HG03469 (cell line): Measurements from ENCODE around the gene ADAMTSL3.

Experiments
- ATAC-seq: cut with Tn5 transposase; IDR thresholded peaks from one replicate; pipeline ENCODE4 v1.9.1; 2021; ENCODE audit warnings: mild to moderate bottlenecking, moderate library complexity, moderate number of reproducible peaks; ENCODE audit not compliant: unreplicated experiment

Gene ADAMTSL3

GRCh38 chr15:83653639-83654378 lies at the start of gene ADAMTSL3:
Gene ADAMTSL3, plus strand, starts transcription at chr15:83654123. Its CDS starts 1,639 bp downstream, at chr15:83655762.
- ATAC-seq = no peak

DNA sequence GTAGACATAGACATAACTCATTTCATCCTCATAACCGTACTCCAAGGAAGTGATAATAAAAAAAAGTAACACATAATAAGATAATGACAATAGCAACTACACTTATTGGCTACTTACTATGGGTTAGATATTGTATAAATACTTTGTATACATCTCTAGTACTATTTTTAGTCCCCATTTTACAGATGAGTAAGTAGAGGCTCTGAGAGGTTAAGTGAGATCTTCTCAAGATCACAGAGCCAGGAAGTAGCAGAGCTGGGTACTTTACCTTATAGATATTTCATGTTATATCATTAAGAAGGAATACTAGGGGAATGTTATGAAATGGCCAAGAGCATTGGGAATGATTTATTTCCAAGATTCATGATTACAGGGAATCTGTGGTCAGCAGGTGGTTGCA lies 49.4 kb upstream of the ADAMTSL3 start:
- no peak for ATAC-seq

GRCh38 chr15:83605111-83605945 lies 48.6 kb upstream of the ADAMTSL3 start:
- ATAC-seq = no peak

GRCh38 chr15:83610132-83610531 lies 43.8 kb upstream of the ADAMTSL3 start:
- ATAC-seq = no peak

DNA sequence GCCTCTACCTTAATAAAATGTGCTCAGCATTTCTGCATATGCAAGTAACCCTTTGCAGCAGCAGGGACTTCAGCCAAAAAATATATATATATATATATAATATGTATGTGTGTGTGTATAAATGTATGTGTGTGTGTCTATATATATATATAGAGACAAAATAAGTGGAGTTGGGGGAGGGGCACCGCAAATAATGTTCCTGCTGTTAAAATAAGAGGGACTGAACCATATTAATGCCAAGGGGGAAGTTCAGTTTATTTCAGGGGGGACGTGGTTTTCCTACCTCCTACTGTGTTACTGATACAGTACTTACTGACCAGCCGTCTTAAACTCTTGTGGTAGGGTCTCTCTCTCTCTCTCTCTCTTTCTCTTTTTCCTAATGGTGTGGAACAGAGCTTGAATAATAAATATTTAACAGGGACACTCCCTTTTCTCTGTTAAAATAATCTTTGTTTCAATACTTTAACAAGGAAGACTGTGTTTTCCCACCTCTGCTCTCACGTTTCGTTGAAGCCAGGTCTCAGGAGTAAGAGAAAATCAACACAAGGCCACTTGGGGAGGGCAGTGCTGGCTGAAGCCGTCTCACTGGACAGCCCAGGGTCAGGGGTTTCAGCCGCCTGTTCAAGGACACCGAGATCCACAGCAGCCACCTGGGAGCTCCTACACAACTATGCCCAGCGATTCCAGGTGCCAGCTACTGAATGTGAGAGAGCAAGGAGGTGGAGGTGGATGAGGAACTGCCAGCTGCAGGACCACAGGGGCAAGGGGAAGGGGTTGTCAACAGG lies 42.8 kb upstream of the ADAMTSL3 start:
- ATAC-seq = no peak

DNA sequence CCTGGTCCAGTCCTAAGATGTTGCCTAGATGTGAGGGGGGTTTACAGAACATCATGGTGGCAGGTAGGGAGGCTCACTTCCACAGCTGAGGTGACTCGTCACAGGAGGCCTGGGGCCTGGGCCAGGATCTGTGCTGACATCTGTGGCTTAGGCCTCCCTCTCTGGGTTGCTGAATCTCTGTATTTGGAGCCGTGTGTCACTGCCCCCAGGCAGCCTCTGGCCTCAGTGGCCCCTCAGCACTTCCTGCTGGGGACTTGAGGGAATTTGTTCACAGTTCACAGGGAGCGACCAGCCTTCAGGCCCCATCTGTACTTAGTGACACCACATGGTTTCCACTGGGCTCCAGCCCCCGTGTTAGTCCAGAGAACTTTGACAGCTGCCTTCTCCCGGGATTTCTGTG lies 41.7 kb upstream of the ADAMTSL3 start:
- no peak for ATAC-seq

DNA sequence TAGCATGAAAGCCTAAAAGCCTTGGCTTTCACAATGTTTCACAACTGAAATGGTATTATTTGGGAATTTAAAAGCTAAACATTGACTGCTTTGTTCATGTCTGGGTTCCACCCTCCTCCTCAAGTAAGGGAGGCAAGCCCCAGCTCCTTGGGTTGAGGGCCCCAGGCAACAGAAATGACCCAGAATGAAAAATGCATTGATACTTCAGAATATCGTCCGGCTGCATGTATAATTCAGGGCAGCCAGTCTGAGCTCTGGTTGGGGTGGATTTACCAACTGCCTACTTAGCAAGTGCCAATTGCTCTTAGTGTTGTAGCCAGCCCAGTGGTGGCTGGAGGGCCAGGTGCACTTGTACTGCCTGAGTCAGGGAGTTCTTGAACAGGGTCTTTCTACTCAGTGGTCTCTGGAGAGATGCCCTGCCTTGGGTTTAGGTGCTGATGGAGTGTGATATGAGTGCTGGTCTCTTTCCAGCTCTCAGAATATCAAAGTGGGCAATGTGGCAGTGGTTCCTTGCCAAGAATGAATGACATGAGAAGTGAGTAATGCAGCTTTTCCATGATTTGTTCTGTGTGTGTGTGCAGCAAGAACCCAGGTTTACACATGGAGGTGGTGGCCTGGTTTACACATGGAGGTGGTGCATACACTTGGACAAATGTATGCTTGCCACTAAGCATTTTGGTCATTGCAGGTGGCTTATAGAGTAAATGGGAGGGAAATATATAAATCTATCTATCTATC lies 40.9 kb upstream of the ADAMTSL3 start:
- no peak for ATAC-seq

- ATAC-seq = no peak
Observed at GRCh38 chr15:83613714-83614113, 40.2 kb upstream of the ADAMTSL3 start.

DNA sequence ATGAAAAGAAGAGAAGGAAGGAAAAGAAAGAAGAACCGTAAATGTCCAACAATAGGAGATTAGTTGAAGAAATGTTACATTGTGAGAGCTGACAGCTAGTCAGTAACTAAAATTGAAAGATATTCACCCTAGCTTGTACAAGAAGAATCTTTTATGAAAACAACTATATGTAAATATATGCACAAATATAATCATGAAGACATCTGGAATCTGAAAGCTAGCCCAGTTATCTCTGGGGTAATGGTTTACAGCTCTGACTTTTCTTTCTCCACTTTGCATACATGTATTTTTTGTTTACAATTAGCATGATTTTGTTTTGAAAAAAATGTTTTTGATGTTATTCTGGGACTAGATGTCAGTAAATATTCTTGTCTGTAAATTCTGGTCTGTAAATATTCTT lies 37.1 kb upstream of the ADAMTSL3 start:
- ATAC-seq = no peak

DNA sequence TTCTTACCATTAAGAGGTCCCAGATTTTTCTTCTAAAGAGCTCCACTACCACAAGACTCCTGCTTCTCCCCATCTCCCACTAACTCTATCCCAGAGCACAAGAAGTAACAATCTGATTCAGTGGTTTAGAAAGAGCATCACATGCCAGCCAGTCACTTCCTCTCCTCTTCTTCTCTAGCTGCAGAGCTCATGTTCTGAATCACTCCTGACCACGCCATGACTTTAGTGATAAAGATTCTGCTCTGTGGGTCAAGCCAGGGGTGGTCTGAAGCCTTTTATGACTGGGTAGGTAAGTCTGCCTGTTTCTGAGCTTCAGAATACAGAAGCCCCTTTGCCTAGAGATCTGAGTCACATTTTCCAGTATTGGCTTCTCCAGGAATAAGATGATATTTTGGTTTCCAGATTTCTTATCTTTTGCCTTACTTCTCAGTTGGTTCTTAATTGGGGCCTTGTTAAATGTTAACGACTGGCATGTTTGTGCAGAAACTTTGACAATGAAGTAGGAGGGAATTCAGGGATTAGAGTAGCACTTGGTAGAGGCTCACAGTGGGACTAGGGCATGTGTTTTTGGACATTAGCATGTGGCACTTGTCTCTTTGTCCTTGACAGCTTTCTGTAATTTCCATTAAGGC lies 27.6 kb upstream of the ADAMTSL3 start:
- ATAC-seq = no peak

- ATAC-seq = no peak
Observed at GRCh38 chr15:83631534-83631933, 22.4 kb upstream of the ADAMTSL3 start.

- ATAC-seq = no peak
Observed at GRCh38 chr15:83643201-83643600, 10.7 kb upstream of the ADAMTSL3 start.

GRCh38 chr15:83644439-83644838 lies 9.5 kb upstream of the ADAMTSL3 start:
- ATAC-seq = no peak

- ATAC-seq = no peak
Observed at GRCh38 chr15:83650831-83651230, 3.1 kb upstream of the ADAMTSL3 start.

DNA sequence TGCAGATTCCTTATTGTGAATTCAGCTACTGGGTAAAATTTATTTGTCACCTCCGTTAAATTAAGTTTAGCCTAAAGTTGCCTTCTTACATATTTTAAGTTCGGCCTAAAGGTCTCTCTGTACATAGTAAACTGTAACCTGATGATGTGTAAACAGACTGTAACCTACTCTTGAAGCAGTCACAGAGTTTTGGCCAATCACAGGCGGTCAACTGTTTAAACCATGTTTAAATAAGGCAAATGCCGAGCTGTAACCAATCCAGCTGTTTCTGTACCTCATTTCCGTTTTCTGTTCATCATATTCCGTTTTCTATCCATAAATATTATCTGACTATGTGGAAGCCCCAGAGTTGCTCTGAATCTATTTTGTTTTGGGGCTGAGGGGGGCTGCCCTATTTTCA lies 2.4 kb upstream of the ADAMTSL3 start:
- ATAC-seq = no peak

- no peak for ATAC-seq
Observed at GRCh38 chr15:83652626-83653204, 1.2 kb upstream of the ADAMTSL3 start.

GRCh38 chr15:83653288-83653638 lies 660 bp upstream of the ADAMTSL3 start:
- ATAC-seq = no peak

GRCh38 chr15:83654379-83655236 lies 685 bp downstream of the ADAMTSL3 start:
- no peak for ATAC-seq

- ATAC-seq = no peak
Observed at GRCh38 chr15:83655237-83655616, 1.3 kb downstream of the ADAMTSL3 start.
